Putamen (tissue), 1 donor: ENCODE measurements around the gene CCNY.

Source experiments
- DNase-seq: peaks from one replicate; pipeline ENCODE4 v3.0.0-alpha.2; 2016; ENCODE audit warnings: low spot score

Gene CCNY

DNA sequence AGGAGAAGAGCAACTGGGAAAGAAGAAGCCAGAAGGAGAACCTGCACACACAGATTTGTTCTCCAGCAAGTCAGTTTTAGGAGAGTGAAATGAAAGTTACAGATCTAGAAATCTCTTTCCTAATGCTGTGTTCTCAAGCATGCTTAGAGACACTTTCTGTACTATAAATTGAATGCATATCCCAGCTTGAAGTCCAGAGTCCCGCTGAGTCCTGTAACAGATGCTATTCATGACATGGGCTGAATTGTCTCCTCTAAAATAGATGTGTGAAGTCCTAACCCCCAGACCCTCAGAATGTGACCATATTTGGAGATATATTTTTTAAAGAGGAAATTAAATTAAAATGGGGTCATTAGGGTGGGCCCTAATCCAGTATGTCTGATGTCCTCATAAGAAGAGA is 222.0 kb downstream of the CCNY start:
- DNase-seq, result no peak

DNA sequence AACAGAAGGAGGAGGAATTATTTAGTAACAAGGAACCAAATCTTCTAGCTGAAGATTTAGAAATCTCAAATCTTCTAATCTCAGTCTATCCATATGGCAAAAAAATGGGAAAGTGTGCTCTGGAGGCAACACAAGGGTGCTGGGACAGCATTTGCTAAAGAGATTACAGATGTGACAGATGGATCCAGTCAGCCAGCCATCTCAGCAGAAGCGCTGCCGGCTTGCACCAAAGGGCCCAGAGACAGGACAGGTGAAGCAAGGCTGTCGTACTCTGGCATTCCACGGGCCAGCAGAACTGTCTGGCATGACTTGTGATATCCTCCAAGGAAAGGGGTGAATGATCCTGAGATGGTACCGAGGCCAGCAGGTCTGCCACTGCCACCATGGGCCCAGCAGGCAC is 223.1 kb downstream of the CCNY start:
- DNase-seq, result no peak

DNA sequence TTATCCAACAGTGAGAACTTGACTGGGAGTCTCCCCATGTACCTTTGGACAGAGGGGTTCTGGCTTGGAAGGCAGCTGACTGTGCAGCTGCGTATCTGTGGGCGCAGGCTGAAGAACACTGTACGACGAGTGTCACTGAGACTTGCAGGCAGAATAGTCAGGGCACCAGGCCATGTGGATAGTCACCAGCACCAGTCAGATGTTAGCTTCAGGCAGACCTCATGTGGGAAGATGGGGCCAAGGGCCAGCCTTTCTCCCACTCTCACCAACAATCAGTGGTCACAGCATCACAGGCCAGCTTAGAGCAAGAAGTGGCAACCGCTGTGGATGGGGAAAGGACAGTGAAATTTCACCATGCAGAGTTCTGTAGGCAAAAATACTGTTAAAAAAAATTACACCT is 225.4 kb downstream of the CCNY start:
- DNase-seq, result peak; percentile 75

DNA sequence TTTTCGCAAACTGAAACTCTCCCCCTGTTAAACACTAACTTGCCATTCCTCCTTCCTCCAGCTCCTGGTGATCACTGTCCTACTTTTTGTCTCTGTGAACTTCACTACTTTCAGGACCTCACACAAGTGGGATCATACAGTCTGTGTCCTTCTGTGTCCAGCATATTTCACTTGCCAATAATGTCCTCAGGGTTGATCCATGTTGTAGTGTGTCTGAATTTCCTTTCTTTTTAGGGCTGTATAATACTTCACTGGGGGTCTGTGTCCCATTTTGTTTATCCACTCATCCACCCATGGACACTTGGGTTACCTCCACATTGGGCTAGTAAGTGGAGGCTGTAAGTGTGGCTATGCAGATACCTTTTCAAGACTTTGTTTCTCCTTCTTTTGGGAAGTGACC is 226.1 kb downstream of the CCNY start:
- no peak for DNase-seq

DNA sequence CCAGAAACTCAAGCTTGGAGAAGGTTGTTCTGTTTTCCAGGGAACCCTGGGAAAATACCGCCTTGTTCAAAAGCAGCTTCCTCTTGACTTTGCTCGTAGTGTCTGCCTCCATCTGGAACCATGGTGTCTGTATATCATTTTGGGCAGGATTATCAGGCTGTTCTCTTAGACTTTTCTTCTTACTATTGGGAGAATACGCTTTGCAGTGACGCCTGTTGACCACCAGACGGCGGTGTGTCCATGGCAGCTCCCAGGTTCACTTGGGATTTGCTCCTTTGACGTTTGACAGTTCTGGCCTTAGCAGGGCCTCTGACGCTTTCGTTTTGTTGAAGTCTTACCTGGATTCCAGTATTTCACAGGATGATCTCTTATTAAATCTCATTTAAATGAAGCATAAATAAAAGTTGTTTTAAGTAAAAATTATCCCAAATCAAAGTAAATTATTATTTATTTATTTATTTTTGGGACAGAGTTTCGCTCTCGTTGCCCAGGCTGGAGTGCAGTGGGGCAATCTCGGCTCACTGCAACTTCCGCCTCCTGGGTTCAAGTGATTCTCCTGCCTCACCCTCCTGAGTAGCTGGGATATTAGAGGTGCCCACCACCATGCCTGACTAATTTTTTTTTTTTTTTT is 227.1 kb downstream of the CCNY start:
- peak; percentile 56 for DNase-seq

DNA sequence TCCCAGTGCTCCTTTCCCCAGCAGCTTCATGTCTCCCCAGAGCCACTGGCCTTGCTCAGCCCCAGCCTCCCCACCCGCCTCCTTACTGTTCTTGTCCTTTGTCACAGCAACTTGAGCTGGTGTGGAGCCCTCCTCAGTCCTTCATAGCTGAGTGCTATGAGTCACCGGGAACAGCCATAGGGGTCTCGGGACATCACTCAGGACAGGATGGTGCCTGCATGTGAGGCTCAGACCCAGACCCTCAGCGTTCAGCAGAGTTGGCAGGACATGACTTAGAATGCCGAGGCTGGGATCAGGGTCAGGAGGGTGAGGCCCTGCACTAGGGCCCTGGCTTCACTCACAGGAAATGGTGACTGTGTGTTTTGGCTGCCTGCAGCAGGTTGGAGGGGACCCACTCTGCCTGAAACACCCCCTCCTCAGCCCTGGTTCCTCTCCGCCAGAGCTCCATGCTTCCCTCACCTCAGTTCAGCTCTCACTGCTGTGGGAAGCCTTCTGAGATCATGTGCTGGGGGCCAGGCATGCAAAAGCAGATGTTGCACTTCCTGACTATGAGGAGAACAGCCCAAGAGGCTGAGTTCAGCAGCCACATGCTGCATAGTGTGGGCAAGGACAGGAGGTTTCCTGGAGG is 228.1 kb downstream of the CCNY start:
- DNase-seq, result no peak

DNA sequence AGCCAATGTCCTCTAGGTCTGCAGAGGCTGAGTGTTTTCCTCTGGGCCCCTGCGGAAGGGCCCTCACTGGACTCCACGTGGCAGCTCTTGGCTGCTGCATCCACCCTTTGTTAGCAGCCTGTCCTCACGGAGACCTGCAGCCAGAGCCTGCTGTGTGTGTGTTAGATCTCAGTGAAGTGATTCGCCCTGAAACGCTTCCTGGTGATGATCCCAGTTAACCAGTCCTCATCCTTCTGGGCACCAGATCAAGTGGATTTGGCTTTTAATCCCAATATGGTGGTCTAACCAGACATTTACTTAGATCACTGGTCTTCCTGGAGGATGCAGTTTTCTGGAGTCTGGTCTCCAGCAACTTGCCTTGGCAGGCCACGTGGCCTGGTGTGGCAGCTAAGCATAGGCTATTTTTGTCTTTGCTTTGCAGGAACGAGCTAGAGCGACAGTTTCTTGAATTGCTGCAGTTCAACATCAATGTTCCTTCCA is 229.3 kb downstream of the CCNY start:
- DNase-seq, result peak; percentile 36

DNA sequence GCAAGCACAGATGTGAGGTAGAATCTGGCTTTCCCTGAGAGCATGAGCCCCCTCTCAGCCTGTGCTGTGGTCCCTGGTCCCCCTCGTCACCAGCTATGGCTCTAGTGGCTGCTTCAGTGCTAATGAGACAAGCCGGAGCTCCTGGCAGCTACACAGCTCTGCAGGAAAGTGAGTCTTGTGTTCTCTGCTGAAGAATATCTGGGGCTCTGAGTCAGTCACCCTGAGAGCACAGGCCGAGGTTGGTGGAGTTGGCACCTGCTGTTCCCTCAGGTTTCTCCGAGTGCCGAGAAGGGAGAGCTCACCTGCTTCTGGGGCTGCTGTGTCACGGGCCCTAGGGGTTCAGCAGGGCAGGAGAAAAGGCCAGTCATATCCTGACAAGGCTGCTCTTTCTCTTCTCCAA is 231.6 kb downstream of the CCNY start:
- DNase-seq, result no peak

DNA sequence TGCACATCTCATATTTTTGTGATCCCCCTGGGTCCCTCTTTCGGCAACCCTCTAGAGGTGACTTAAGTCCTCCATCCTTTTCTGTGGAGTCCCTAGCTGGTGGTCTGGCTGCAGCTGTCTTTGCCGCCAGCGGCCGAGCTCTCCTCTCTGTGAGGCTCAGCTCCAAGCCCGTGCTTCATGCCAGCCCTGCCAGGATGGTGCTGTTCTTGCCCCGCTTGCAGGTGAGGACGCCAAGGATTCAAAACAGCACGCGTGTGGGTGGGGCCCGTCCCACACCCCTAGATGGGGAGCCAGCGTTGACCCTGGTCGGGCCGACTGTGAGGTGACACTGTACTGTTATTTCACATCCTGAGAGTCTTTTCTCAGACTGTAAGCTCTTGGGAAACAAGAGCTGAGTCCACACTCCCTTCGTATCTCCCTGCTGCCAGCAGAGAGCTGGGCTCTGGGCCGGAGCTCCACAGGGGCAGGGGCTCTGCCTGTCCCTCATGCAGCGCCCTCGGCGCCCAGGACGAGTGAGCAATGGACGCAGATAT is 232.2 kb downstream of the CCNY start:
- no peak for DNase-seq

DNA sequence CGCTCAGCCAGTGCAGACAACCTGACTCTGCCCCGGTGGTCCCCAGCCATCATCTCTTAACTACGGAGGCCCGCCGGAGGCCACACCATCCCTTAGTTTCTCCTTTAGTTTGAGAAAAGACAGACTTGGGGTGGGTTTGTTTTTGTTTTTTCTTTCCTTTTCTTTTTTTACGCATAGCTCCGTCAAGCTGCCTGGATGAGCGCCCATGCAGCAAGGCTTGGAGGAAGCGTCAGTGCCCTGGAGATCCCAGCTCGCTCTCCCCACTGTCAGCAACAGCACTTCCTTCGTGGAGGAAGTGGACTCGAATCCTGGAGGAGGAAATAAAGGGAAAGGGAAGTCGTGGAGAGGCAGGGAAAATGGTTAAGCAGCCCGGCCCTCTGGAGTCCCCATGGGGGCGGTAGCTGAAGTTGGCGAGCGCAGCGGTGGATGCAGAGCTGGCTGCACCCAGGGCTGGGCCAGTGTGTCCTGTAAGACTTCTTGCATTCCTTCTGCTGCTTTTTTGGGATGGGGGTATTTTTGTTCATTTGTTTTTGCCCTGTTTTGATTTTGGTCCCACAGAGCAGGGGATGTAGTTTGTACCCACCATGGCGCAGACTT is 232.9 kb downstream of the CCNY start:
- DNase-seq, result no peak

DNA sequence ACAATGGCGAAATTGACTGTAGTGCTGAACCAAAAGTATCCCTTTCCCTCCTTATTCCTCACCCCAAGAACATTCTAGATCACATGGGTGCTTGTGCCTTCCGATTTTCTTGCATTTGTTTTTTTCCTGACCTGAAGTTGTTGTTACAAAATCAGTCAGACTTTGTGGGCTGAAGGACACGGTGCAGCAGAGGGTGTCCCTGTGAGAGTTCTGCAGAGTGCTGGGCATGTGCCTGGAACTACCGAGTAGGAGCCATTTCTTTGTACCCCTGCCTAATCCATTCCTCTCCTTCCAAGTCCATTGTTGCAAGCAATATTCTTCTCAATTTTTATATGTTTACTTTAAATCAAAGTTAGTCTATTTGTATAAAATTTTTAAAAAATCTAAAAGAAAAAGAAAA is 233.5 kb downstream of the CCNY start:
- no peak for DNase-seq

DNA sequence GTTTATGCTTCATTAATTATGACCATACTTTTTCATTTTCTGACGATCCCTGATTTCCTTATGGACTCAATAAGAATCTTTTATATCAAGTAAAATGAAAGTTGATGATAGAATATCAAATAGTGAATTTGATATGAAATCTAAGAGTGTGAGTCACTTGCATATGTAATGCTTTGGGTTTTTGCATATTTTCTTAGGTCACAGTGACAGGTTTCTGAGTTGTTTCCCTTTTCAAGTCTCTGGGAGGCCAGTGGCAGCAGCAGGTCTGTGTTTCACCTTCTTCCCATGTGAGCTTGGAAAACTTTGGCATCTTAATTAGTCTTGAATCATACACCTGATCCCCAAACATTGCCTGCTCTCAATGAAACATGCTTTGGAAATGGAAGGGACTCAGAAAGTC is 234.1 kb downstream of the CCNY start:
- DNase-seq, result no peak

DNA sequence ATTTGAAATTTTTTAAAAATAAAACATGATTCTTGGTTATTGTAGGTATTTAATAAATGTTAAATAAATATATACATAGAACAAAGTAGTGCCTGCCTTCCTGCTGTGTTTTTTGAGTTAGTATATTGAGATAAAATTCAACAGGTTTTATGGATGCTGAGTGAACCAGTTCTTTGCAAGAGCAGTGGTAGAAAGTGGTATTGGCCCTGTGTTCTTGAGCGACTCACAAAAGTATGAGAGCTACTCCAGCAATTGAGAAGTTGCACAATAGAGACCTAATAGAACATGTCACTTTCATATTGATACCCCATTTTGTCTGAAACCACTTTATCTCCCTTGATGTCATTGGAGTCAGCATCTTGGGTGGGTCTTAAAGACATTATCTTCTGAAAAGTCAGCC is 236.3 kb downstream of the CCNY start:
- DNase-seq, result no peak

DNA sequence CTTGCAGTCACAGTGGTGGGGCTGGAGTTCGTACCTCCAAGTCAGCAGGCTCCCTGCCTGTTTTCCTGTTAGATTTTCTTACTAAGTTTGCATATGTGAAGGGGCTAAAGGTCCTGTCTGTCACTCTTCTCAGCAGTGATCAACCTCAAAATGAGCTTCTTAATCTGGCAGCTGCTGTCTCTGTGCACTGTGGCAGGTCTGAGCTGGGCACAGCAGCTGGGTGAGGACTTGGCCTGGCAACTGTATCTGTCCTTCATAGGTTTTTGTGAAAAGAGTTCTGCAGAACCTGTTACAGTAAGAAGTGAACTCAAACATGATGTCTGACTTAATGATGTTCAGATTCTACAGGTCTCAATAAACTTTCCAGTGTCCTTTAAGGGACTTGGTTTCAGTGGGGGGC is 237.5 kb downstream of the CCNY start:
- DNase-seq, result no peak

DNA sequence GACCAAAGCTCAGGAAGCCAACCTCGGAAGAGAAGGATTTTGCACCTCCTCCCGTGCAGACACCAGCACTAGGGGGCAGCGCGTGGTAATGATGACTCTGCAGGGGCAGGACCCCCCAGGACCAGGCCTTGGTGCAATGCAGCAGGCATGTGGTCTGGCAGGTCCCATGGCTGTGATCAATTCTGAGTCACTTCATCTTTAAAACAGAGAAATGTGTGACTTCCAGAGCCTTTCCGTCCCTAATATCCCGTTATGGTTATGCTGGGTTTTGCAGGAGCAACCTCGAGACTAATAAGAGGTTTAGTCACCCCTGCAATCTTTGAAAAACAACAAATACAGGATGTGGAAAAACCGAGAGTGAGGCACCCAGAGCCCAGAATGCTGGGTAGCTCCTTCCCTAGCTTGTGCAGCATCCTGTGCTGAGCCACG is 238.6 kb downstream of the CCNY start:
- DNase-seq, result no peak

DNA sequence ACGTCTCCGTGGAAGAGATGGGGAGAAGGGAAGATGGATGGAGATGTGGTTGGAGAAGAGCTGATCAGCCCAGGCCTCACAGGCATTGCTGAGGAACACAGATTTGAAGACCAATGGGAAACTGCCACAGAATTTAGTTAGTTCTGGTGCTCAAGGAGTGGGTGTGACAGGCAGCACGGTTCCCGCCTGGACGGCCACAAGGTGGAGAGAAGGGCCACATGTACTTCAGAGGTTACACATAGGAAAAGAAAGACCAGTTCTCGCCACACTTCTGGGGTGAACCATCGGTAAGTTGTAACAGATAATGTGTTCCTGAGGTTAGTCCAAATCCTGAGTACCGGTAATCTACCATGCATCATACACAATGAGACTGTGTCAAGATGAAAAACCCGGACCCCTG is 239.3 kb downstream of the CCNY start:
- DNase-seq, result no peak

DNA sequence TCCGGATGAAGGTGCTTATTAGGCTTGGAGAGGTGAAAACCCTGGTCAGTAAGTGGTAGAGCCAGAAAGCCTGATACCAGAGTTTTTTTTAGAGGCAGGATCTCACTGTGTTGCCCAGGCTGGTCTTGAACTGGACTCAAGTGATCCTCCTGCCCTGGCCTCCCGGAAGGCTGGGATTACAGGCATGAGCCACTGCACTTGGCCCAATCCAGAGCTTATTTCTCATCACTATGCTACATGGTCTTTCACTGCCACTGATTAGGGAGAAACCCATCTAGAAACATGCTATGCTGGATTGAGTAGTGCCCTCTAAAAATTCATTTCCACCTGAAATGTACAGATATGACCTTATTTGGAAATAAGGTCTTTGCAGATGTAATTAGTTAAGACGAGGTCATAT is 240.4 kb downstream of the CCNY start:
- no peak for DNase-seq

DNA sequence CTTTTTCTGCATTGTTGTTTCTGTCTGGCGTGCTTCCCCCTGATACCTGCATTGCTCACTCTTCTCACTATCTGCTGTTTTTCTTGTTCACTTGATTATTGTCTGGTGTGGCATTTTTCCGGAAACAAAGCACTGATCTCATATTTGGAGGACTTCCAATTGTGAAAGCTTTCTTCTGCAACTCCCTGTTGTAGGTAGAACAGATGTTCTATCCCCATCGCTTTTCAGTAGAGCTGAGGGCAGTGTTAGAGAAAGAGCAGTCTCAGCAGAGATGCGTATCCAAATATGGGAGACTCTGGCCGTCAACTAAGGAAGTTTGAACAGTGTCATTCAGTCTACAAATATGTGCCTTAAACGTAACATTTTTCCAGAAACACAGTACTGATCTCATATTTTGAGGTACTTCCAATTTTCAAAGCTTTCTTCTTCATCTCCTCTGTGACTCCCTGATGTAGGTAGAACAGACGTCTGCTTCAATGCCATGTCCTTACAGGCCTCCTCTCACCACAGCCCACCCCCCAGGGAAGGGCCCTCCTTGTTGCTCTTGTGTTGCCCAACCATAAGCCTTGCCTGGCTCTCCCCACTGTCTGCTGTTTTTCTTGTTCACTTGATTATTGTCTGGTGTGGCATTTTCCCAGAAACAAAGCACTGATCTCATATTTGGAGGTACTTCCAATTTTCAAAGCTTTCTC is 241.8 kb downstream of the CCNY start:
- no peak for DNase-seq

DNA sequence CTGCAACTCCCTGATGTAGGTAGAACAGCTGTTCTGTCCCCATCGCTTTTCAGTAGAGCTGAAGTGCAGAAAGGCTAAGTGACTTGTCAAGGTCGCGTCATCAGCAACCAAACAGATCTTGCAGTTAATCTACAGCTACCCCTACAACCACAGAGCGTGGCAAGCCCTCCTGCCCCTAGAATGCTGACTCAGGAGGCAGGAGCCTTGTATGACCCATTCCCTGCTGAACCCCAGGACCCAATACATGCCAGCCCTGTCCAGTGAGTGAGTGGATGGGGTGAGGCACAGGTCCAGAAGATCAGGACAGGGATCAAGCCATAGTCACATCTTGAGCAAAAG is 242.3 kb downstream of the CCNY start:
- no peak for DNase-seq

DNA sequence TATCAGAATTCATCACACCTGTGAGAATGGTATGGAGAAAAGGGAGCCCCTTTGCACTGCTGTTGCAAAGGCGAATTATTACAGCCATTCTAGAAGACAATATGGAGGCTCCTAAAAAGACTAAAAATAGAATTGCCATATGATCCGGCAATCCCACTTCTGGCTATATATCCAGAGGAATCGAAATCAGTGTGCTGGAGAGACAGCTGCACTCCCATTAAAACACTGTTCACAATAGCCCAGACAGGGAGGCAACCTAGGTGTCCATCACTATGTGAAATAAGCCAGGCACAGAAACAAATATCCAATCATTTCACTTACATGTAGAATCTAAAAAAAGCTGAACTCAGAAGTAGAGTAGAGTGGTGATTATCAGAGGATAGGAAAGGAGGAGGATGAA is 242.8 kb downstream of the CCNY start:
- no peak for DNase-seq

DNA sequence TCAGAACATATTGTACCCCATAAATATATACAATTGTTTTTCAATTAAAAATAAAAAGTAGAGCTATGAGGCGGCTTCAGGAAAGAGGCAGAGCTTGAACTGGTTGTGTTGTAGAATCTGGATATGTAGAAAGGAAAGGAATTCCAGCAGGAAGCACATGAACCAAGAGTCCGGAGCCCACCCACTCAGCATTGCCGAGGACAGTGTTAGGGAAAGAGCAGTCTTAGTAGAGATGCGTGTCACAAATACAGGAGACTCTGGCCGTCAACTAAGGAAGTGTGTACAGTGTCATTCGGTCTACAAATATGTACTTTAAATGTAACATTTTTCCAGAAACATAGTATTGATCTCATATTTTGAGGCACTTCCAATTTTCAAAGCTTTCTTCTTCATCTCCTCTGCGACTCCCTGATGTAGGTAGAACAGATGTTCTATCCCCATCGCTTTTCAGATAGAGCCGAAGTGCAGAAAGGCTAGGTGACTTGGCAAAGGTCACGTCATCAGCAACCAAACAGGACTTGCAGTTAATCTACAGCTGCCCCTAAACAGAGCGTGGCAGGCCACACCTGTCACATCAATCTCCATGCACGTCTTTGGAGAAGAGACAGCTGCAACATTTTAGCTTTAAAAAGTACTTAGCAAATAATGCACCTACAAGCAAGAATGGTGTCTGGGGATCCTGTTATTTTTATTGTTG is 243.6 kb downstream of the CCNY start:
- DNase-seq, result no peak

DNA sequence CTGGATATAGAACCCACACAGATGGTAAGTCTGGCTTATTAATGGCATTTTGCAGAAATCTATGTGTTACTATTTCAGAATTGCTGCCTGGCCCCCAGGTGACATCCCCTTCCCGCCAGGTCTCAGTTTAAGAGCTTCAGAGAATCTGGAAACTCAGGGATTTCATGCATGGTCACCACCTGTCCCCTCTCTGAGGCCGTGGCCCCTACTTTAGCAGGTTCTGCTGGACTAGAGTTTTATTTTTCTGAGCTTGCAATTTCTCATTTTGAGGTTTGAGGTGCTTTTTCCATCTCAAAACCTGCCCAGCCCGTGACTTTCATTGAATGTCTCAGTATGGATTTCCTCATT is 244.1 kb downstream of the CCNY start:
- DNase-seq, result no peak

DNA sequence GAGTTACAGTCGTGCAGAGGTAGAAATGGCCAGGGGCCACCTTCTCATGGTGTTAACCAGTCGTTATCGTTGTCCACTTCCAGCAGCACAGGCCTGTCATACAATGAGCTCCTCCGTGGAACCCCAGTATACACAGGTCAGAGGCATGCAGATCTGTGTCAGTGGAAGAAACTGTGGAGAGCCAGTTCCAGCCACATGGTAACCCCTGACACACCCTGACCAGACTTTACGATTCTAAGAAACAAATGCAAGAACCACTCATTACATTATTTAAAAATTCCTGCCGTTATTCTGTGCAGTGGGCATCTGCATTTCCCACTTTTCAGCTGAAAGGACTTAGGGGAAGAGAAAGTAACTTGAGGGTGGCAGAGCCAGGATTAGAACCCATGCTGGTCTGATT is 245.3 kb downstream of the CCNY start:
- DNase-seq, result no peak
